ENCODE data around the gene RPUSD1.

DNA sequence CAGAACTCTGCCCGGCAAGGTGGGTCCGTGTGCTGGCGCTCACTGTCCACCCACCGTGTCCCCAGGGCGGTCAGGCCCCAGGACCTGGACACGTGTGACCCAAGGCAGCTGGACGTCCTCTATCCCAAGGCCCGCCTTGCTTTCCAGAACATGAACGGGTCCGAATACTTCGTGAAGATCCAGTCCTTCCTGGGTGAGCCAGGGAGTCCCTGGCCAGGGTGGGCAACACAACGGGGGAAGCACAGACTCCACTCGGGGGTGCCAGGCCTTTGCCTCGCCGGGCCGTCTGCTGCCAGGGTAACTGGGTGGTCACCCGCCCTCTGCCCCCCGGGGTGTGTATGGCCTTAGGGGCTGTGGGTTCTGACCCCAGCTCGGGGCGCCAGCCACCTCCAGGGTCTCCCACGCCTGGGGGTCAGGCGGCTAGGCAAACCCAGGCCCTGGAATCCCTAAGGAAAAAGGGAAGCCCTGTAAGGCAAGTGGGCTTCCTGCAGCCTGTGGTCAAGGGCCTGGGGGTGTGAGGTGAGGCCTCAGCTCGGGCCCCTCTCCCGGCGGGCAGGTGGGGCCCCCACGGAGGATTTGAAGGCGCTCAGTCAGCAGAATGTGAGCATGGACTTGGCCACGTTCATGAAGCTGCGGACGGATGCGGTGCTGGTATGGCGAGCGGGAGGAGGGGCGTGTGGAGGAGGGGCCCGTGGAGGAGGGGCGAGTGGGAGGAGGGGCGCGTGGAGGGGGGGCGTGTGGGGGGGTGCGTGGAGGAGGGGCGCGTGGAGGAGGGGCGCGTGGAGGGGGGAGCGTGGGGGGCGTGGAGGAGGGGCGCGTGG is 21.2 kb downstream of the RPUSD1 start:
- TF ChIP-seq POLR2A (IDR thresholded peaks at IDR 0.05) = no peak
- TF ChIP-seq, protein P1, sequence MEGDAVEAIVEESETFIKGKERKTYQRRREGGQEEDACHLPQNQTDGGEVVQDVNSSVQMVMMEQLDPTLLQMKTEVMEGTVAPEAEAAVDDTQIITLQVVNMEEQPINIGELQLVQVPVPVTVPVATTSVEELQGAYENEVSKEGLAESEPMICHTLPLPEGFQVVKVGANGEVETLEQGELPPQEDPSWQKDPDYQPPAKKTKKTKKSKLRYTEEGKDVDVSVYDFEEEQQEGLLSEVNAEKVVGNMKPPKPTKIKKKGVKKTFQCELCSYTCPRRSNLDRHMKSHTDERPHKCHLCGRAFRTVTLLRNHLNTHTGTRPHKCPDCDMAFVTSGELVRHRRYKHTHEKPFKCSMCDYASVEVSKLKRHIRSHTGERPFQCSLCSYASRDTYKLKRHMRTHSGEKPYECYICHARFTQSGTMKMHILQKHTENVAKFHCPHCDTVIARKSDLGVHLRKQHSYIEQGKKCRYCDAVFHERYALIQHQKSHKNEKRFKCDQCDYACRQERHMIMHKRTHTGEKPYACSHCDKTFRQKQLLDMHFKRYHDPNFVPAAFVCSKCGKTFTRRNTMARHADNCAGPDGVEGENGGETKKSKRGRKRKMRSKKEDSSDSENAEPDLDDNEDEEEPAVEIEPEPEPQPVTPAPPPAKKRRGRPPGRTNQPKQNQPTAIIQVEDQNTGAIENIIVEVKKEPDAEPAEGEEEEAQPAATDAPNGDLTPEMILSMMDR (IDR thresholded peaks at IDR 0.05) = no peak

All from Peyer's patch (tissue), 4 donors.